Measurements from ENCODE around the gene C4BPA. TPM values are rescaled to one million over a fixed set of nuclear protein-coding genes. Genes with fewer than 3 reads are reported as not detected.

Gene C4BPA
- total and polyA plus RNA-seq, 9 of the 15 experiments (the other 6 are each of a cell fraction or from before 2014, with no cell fraction given), result 0.04 to 0.22 (median 0.11) TPM; not detected in 3

DNA sequence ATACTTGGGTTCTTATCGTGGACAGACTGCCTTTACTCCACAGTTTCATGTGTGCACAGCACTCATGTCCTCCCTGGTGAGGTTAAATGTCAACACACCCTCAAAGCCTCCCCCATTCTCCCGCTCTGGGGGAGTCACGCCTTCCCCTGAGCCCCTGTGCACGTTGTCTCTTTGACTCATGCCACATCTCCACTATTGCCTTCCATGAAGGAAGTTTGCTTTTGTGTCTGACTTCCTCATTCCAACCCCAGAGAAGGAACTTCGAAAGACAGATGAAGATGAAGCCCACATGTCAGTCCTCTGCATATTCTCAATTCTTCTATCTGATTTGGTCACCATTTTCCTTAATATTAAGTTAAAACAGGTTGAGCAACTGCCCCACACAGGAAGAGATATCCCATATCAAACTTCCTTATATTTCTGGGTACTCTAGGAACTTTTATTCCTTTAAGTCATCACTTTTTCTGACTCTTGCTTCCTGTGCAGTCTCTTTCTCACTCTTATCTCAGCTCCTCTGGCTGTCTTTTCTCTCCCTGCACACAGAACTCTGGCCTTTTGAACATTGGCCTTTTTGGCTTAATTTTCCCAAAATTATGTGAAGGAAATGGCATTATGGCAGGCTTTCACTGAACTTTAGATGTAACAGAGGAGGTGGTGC, 41.5 kb downstream of the C4BPA start:
- DNase-seq (ENCODE audit: extremely low read depth in 1 of 4, low spot score in 3 of 4) (peak in 2 of 4 experiments; percentile 21 to 45), FAIRE-seq (no peak), ATAC-seq (peak; percentile 42)
- Histone ChIP-seq H3K9me1 (ENCODE audit: control insufficient read depth, insufficient read depth, low read length) (no peaks in the 10 kb centered on the region), H3K4me3 (no peak overlapping the region), H3K27ac (ENCODE audit: extremely low read depth, low read depth, low read length) (peak overlapping the region; percentile 1; the same call in 2 of the 3 replicates), H3K36me3 (ENCODE audit: control insufficient read depth, insufficient read depth, low read length) (no peaks in the 10 kb centered on the region), H3K4me2 (ENCODE audit: insufficient read depth, low read length) (no peak overlapping the region), H4K20me1 (replicated peaks; ENCODE audit: control insufficient read depth, insufficient read depth, low read length) (no peaks in the 10 kb centered on the region), H2AFZ (ENCODE audit: low read depth, low read length) (peak overlapping the region; percentile 84), H3K9me3 (replicated peaks; ENCODE audit: control insufficient read depth, insufficient read depth, low read depth, low read length) (peaks cover 2% of the 10 kb centered on the region; the same call in 1 of the 2 replicates), H3K27me3 (ENCODE audit: control insufficient read depth in 2 of 2, insufficient read depth in 2 of 2, low read length in 2 of 2) (no peaks in the 10 kb centered on the region), H3K9ac (ENCODE audit: insufficient read depth in 1 of 2, low read depth in 2 of 2, low read length in 2 of 2) (no peak overlapping the region), H3K4me1 (replicated peaks in 1 of 2; ENCODE audit: control insufficient read depth in 2 of 2, insufficient read depth in 2 of 2, low read length in 2 of 2) (no peaks in the 10 kb centered on the region; a peak in 1 of 5 replicates), H3K79me2 (ENCODE audit: control insufficient read depth, insufficient read depth, low read length) (no peaks in the 10 kb centered on the region)
- ChIA-PET CTCF (ENCODE audit: low intra/inter-chr PET ratio) (no interaction called here), POLR2A (no interaction called here)
- intact Hi-C loops (cut with micrococcal nuclease) (no loop called here), in situ Hi-C loops (cut with MboI) (no loop called here)
- no TSS peak for BruUV-seq (replicated peaks)
- WGBS (ENCODE audit: insufficient coverage, low coverage, missing lambda C conversion rate), result 23% methylated on average over 5 of the region's 5 CpGs
- TF ChIP-seq, protein P1, sequence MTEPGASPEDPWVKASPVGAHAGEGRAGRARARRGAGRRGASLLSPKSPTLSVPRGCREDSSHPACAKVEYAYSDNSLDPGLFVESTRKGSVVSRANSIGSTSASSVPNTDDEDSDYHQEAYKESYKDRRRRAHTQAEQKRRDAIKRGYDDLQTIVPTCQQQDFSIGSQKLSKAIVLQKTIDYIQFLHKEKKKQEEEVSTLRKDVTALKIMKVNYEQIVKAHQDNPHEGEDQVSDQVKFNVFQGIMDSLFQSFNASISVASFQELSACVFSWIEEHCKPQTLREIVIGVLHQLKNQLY (CRISPR knock-in tag; conservative IDR thresholded peaks at IDR 0.05), result no peak
- TF ChIP-seq ZNF79 (CRISPR knock-in tag; IDR thresholded peaks at IDR 0.05; ENCODE audit: low read depth), result no peak
- peak in 1 of 2 experiments; percentile 56; a peak in 1 of 4 replicates for TF ChIP-seq TEAD1 (CRISPR knock-in tag; IDR thresholded peaks at IDR 0.05)
- TF ChIP-seq, protein P2, sequence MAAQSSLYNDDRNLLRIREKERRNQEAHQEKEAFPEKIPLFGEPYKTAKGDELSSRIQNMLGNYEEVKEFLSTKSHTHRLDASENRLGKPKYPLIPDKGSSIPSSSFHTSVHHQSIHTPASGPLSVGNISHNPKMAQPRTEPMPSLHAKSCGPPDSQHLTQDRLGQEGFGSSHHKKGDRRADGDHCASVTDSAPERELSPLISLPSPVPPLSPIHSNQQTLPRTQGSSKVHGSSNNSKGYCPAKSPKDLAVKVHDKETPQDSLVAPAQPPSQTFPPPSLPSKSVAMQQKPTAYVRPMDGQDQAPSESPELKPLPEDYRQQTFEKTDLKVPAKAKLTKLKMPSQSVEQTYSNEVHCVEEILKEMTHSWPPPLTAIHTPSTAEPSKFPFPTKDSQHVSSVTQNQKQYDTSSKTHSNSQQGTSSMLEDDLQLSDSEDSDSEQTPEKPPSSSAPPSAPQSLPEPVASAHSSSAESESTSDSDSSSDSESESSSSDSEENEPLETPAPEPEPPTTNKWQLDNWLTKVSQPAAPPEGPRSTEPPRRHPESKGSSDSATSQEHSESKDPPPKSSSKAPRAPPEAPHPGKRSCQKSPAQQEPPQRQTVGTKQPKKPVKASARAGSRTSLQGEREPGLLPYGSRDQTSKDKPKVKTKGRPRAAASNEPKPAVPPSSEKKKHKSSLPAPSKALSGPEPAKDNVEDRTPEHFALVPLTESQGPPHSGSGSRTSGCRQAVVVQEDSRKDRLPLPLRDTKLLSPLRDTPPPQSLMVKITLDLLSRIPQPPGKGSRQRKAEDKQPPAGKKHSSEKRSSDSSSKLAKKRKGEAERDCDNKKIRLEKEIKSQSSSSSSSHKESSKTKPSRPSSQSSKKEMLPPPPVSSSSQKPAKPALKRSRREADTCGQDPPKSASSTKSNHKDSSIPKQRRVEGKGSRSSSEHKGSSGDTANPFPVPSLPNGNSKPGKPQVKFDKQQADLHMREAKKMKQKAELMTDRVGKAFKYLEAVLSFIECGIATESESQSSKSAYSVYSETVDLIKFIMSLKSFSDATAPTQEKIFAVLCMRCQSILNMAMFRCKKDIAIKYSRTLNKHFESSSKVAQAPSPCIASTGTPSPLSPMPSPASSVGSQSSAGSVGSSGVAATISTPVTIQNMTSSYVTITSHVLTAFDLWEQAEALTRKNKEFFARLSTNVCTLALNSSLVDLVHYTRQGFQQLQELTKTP (IDR thresholded peaks at IDR 0.05; ENCODE audit: low read depth in 1 of 2, partially characterized antibody in 2 of 2), result peak in 1 of 2 experiments; percentile 95
- TF ChIP-seq, protein P3, sequence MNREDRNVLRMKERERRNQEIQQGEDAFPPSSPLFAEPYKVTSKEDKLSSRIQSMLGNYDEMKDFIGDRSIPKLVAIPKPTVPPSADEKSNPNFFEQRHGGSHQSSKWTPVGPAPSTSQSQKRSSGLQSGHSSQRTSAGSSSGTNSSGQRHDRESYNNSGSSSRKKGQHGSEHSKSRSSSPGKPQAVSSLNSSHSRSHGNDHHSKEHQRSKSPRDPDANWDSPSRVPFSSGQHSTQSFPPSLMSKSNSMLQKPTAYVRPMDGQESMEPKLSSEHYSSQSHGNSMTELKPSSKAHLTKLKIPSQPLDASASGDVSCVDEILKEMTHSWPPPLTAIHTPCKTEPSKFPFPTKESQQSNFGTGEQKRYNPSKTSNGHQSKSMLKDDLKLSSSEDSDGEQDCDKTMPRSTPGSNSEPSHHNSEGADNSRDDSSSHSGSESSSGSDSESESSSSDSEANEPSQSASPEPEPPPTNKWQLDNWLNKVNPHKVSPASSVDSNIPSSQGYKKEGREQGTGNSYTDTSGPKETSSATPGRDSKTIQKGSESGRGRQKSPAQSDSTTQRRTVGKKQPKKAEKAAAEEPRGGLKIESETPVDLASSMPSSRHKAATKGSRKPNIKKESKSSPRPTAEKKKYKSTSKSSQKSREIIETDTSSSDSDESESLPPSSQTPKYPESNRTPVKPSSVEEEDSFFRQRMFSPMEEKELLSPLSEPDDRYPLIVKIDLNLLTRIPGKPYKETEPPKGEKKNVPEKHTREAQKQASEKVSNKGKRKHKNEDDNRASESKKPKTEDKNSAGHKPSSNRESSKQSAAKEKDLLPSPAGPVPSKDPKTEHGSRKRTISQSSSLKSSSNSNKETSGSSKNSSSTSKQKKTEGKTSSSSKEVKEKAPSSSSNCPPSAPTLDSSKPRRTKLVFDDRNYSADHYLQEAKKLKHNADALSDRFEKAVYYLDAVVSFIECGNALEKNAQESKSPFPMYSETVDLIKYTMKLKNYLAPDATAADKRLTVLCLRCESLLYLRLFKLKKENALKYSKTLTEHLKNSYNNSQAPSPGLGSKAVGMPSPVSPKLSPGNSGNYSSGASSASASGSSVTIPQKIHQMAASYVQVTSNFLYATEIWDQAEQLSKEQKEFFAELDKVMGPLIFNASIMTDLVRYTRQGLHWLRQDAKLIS (CRISPR knock-in tag; IDR thresholded peaks at IDR 0.05), result no peak
- peak; percentile 22; the same call in 1 of the 2 replicates for TF ChIP-seq CBFA2T3 (IDR thresholded peaks at IDR 0.05)
- no peak for TF ChIP-seq ZNF217 (CRISPR knock-in tag; IDR thresholded peaks at IDR 0.05)
- 0 out of 2 replicates have a peak, but pooled peaks have one; percentile 10 for TF ChIP-seq CTBP1 (IDR thresholded peaks at IDR 0.05; ENCODE audit: borderline replicate concordance)

Data from K562 (cell line).